Hematopoietic multipotent progenitor cell (in vitro differentiated cells): ENCODE measurements around the gene ASTN2. TPM values are rescaled to one million over a fixed set of nuclear protein-coding genes. Genes with fewer than 3 reads are reported as not detected.
A peak's percentile ranks its signal among the peaks of the same experiment; 100 is the strongest.

Experiments used
- DNase-seq, 3 donors: peaks; one replicate each; pipeline ENCODE4 v3.0.0-alpha.2; 2011 to 2015; ENCODE audit warnings: low read depth in 2 of 3, low spot score in 2 of 3
- total RNA-seq: library from RNA; depleted of rRNA; stranded (reverse); fragments of >200 nt; gene quantifications from one replicate; pipeline ENCODE4 v1.2.3, GENCODE V29; 2012

ASTN2 gene
- total RNA-seq, 1 donor: 1.3 TPM

DNA sequence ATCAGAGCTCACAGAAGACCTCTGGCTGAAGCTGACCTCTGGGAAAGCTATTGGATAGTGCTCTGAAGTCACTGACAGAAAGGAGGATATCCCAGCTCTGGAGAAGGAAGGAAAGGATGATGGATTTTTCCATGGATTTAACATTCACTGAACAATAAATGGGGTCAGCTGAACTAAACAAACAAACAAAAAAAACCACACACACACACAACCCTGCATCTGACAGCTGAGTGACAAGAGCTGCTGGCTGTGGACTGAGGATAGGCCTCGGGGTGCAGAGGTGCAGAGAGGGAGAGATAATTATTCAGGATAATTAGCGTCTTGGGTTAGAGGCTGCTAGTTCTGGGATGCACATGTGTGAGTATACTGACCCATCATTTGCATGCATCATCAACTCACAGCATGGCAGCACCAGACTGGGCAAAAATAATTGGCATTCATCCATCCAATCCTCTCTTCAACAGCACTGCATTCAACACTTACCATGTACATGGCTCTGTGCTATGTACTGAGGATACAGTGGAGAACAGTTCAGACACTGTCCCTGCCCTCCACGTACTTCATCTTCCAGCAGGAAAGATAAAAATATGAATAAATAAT is 859.2 kb downstream of the ASTN2 start:
- no peak for DNase-seq

GRCh38 chr9:116555119-116555518 is 859.7 kb downstream of the ASTN2 start:
- DNase-seq: no peak

GRCh38 chr9:116550696-116551436 is 864.0 kb downstream of the ASTN2 start:
- peak in 1 of 3 donors; percentile 3 for DNase-seq

DNA sequence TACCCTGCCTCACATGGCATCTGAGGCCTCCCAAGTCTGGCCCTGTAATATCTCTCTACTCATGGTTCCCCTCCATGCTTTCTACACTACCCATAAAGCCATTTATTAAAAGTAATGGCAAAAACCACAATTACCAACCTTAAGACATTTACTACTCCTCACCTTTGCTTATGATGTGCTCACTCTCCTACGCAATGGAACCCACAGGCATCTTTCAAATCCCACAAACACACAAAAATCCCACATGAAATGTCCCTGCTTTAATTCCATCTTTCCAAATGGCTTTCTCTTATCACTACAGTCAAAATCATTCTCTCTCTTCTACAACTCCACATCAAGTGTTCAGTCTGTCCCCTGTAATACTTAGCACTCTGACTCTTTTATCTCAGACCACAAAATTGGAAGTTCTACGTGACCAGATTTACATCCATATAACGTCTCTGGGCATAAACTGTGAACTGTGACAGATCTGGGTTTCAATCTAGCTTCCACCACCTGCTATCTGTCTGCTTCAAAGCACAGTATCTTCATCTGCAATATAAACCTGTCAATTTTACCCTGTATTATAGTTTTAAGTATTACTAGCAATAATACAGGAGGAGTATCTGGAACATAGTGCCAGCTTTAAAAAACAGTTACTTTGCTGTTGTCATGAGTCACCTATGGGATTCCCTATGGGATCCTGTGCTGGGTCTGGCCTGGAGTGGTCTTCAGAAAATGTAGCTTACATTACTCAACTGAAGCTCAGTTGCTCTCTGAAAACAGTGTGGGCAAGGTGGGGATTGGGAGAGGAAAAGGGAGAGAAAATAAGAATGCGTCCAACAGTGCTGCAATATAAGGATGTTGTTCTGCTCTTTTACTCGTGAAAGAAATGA is 864.8 kb downstream of the ASTN2 start:
- no peak for DNase-seq

- peak in 2 of 3 donors; percentile 3 to 20 for DNase-seq
These were observed 865.7 kb downstream of the ASTN2 start for GRCh38 chr9:116549061-116549664.

DNA sequence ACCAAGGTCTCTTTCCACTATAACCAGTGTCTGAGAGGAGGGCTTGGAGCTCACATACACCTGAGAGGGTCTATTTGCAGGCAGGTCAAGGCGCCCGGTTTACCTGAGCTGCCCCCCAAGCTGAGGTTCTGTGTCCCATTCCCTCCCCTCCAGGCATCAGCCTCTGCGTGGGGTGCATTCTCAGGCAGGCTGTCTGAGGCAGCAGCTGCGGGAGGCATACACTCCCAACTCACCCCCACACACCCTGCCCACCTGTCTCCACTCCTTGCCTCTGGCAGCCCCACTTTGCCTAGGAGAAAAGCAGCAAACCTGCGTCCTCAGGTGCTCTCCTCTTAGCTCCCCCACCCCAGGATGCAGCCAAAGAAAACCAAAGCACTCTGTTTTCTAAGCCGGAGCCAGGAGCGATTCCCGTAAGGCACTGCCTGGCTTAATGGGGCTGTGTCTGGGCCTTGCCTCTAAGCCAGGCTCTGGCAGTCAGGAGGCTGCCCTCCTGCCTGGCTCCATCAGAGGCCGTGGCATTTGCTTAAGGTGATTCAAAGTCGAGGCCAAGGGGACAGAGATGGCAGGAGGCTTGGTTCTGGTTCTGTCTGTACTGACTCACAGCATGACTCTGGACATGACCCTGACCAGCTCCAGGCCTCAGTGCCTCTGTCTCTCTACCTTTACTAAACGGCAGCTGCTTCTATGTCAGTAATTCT is 867.0 kb downstream of the ASTN2 start:
- no peak for DNase-seq

GRCh38 chr9:116546711-116547581 is 867.9 kb downstream of the ASTN2 start:
- DNase-seq: no peak

DNA sequence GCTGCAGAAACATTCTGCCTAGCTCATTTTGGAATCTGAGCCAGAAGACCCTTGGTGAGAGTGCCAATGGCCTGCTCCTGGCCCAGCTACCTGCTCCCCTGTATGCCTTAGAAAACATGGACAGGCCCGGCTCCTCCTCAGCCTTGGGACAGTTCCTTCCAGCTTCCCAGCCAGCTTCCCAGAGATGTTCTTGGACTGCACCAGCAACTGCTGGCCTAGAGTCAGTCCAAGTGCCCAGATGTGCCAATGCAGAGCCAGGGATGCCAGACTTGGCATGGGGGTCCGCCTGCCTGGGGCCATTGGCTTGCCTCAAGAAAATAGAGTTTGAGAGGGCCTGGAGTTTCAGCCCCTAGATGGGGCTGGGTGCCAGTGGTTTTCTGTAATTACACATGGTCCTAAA is 870.0 kb downstream of the ASTN2 start:
- no peak for DNase-seq

- DNase-seq: no peak
These were observed 871.0 kb downstream of the ASTN2 start for GRCh38 chr9:116543731-116544400.

GRCh38 chr9:116541402-116541801 is 873.5 kb downstream of the ASTN2 start:
- no peak for DNase-seq

DNA sequence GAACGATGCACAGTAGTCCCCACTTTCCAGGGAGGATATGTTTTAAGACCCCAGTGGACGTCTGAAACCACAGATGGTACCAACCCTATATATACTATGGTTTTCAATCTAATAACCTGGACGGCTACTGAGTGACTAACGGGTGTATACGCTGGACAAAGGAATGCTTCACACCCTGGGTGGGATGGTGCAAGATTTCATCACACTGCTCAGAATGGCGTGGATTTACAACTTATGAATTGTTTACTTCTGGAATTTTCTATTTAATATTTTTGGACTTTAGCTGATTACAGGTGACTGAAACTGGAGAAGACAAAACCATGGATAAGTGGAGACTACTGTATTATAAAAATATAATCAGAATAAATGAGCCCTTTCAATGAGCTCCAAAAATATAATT is 875.3 kb downstream of the ASTN2 start:
- no peak for DNase-seq

- DNase-seq: no peak
These were observed 889.2 kb downstream of the ASTN2 start for GRCh38 chr9:116525611-116526010.

DNA sequence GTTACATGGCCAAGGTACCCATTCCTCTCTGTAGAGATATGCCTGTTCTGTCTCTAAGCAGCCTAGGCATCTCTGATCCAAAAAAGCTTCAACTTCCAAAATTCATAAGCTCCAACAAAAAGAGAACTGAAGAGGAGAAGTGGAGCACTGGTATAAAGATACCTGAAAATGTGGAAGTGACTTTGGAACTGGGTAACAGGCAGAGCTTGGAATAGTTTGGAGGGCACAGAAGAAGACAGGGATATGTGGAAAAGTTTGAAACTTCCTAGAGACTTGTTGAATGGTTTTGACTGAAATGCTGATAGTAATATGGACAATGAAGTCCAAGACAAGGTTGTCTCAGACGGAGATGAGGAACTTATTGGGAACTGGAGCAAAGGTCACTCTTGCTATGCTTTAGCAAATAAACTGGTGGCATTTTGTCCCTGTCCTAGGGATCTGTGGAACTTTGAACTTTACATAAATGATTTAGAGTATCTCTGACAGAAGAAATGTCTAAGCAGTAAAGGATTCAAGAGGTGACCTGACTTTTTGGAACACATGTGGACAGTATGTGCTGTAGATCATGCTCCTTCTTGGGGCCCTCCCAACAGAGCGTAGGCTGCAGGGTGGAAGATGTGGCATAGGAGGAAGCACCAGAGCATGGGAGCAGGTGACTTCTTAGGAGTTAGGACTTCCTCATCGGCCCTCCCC is 889.9 kb downstream of the ASTN2 start:
- DNase-seq: no peak

DNA sequence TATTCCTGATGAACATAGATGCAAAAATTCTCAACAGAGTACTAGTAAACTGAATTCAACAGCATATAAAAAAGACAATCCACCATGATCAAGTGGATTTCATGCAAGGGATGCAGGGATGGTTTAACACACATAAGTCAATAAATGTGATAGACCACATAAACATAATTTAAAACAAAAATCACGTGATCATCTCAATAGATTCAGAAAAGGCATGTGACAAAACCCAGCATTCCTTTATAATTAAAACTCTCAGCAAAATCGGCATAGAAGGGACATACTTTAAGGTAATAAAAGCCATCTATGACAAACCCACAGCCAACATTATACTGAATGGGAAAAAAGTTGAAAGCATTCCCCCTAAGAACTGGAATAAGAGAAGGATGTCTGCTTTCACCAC is 894.6 kb downstream of the ASTN2 start:
- no peak for DNase-seq

DNA sequence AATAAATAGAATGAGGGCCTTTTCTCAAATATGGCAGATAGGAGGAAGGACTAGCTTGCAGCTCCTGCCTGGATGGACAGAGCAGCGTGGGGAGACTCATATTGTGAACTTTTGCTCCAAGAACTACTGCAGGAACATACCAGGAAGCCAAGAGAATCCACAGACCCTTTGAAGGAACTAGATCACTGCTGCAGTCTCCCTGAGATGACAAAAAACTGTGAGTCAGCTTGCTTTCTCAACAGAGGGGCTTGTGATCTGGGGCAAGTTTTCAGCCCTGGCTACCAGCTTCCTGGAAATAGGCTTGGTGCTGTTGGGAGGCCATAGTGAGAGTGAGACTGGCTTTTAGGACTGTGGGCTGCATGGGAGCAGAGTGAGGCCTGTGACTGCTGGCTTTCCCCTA is 898.4 kb downstream of the ASTN2 start:
- no peak for DNase-seq

- DNase-seq: no peak
These were observed 899.3 kb downstream of the ASTN2 start for GRCh38 chr9:116515541-116515940.

DNA sequence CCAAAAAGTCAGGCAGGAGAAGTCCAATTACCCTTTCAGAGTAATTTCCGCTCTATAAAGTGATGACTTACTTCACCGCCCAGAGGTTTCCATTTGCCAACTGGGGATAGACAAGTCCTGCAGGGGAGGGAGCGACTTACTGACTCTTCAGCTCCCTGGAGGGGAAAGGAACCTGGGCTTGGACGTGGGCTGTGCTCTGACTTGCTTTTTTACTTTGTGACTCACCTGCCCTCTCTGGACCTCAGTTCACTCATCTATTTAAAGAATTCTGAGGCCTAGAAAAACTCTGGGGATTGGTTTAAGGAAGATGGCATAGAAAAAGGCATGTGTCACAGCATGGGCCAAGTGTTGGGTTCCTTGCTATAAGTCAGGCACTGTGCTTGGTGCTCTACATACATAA is 908.2 kb downstream of the ASTN2 start:
- DNase-seq: no peak

DNA sequence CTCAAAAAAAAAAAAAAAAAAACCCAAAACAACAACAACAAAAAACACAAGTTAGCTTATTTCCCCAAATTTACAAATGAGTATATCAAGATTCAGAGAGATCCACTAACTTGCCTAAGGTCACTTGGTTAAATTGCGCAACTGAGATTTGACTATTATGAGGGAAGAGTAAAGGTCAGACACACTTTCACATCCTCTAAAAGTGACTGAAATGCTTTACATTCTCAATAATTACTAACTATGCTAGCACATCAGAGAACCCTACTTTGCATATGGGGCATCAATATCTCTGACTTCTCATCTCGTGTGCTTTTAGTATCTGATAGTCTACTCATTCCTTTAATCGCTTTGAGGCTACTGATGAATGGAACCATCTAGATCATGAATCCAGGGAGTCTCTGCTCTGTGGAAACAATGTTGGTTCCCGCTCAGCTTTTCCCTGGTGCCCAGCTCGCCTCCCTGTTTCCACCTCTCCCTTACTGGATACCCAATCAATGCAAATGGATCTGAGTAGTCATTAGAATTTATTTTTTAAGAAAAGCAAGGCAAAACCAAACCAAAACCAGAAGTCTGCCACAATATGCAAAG is 909.9 kb downstream of the ASTN2 start:
- no peak for DNase-seq
